DOHH2 (cell line): ENCODE measurements around the gene PKD2.

Experiments
- H3F3A ChIP-seq: fragments of 200-600 bp; sonication (generic), shearing (Covaris generic); 2 replicates; pipeline ENCODE4 v1.6.0; 2016; ENCODE audit warnings: antibody characterized with exemption, mild to moderate bottlenecking; ENCODE audit not compliant: control insufficient read depth, insufficient read depth
- H3K27ac ChIP-seq: fragments of 200-600 bp; sonication (generic); 2 replicates; pipeline ENCODE4 v1.5.1; 2014; ENCODE audit warnings: low read depth, mild to moderate bottlenecking, low read length, moderate library complexity
- H3K27me3 ChIP-seq: fragments of 200-600 bp; sonication (generic); 2 replicates; pipeline ENCODE4 v1.6.1; 2014; ENCODE audit warnings: mild to moderate bottlenecking, low read length, mixed read lengths; ENCODE audit not compliant: control insufficient read depth
- H3K36me3 ChIP-seq: fragments of 200-600 bp; sonication (generic); 2 replicates; pipeline ENCODE4 v1.6.1; 2014; ENCODE audit warnings: mild to moderate bottlenecking, low read length, moderate library complexity, mixed read lengths; ENCODE audit not compliant: control insufficient read depth
- H3K4me1 ChIP-seq: fragments of 200-600 bp; sonication (generic); 2 replicates; pipeline ENCODE4 v1.6.1; 2014; ENCODE audit warnings: mild to moderate bottlenecking, low read length, mixed read lengths; ENCODE audit not compliant: control insufficient read depth
- H3K4me2 ChIP-seq: fragments of 200-600 bp; sonication (generic); 2 replicates; pipeline ENCODE4 v1.6.0; 2014; ENCODE audit warnings: mild to moderate bottlenecking, low read length, moderate library complexity
- H3K4me3 ChIP-seq: fragments of 200-600 bp; sonication (generic); 2 replicates; pipeline ENCODE4 v1.5.1; 2014; ENCODE audit warnings: mild to moderate bottlenecking, low read length, mixed read lengths
- H3K79me2 ChIP-seq: fragments of 200-600 bp; sonication (generic); 2 replicates; pipeline ENCODE4 v1.6.1; 2014; ENCODE audit warnings: mild to moderate bottlenecking, low read length, mixed read lengths; ENCODE audit not compliant: control insufficient read depth
- H3K9me2 ChIP-seq: fragments of 200-600 bp; sonication (generic); replicated peaks from 2 replicates; pipeline ENCODE4 v1.6.1; 2014; ENCODE audit warnings: mild to moderate bottlenecking, low read length, mixed read lengths; ENCODE audit not compliant: control insufficient read depth
- H3K9me3 ChIP-seq: fragments of 200-600 bp; sonication (generic); 2 replicates; pipeline ENCODE4 v1.6.1; 2014; ENCODE audit warnings: antibody characterized with exemption, low read length, mixed read lengths; ENCODE audit not compliant: control insufficient read depth, insufficient read depth
- H4K20me1 ChIP-seq: fragments of 200-600 bp; sonication (generic); 2 replicates; pipeline ENCODE4 v1.6.0; 2014; ENCODE audit warnings: low read depth, mild to moderate bottlenecking, antibody characterized with exemption, low read length, moderate library complexity; ENCODE audit not compliant: control insufficient read depth, insufficient read depth
- CTCF ChIP-seq: fragments of 200-600 bp; sonication (generic); IDR thresholded peaks from one replicate; pipeline ENCODE4 v1.5.1; 2014; ENCODE audit warnings: antibody characterized with exemption, mild to moderate bottlenecking, low read depth, low read length; ENCODE audit not compliant: poor library complexity, severe bottlenecking
- EZH2phosphoT487 ChIP-seq: fragments of 200-600 bp; sonication (generic); IDR thresholded peaks from 2 replicates; pipeline ENCODE4 v1.6.1; 2017; ENCODE audit warnings: borderline replicate concordance, mild to moderate bottlenecking, antibody characterized with exemption, low read length, moderate library complexity, mixed read lengths

The PKD2 gene

GRCh38 chr4:88007304-88008121 lies at the start of gene PKD2:
Gene PKD2 (plus strand): TSS chr4:88007635. CDS start chr4:88007734, 99 bp downstream.
- H3K27me3 ChIP-seq = peaks cover 4% of the 10 kb centered on the region; the same call in 1 of the 2 replicates
- H4K20me1 ChIP-seq = peaks cover 5% of the 10 kb centered on the region; the same call in 1 of the 2 replicates
- H3K4me1 ChIP-seq = peaks cover 36% of the 10 kb centered on the region
- peaks cover 8% of the 10 kb centered on the region for H3K36me3 ChIP-seq
- peaks cover 48% of the 10 kb centered on the region for H3K79me2 ChIP-seq
- H3K27ac ChIP-seq = peak within 1 kb of the TSS; percentile 23
- peak within 1 kb of the TSS; percentile 82 for H3K4me3 ChIP-seq
- H3F3A ChIP-seq = peaks cover 7% of the 10 kb centered on the region; the same call in 1 of the 2 replicates
- H3K9me3 ChIP-seq = no peaks in the 10 kb centered on the region
- H3K4me2 ChIP-seq = peak within 1 kb of the TSS; percentile 93
- TF ChIP-seq EZH2phosphoT487 (no peak), CTCF (no peak)
- H3K9me2 ChIP-seq = no peaks in the 10 kb centered on the region

- Histone ChIP-seq H3K4me1 (no peaks in the 10 kb centered on the region), H3K4me2 (no peak overlapping the region)
These were observed 45.4 kb upstream of the PKD2 start for GRCh38 chr4:87961993-87962392.

GRCh38 chr4:87962398-87963146 lies 44.9 kb upstream of the PKD2 start:
- peaks cover 4% of the 10 kb centered on the region; the same call in 1 of the 2 replicates for H3K9me3 ChIP-seq
- H3K27me3 ChIP-seq = no peaks in the 10 kb centered on the region
- no peak overlapping the region for H3K4me3 ChIP-seq
- no peak overlapping the region for H3K27ac ChIP-seq
- no peak overlapping the region for H3K4me2 ChIP-seq
- no peaks in the 10 kb centered on the region for H3K79me2 ChIP-seq
- TF ChIP-seq EZH2phosphoT487 = no peak
- TF ChIP-seq CTCF = no peak
- no peaks in the 10 kb centered on the region for H3K36me3 ChIP-seq
- no peaks in the 10 kb centered on the region for H3K9me2 ChIP-seq
- H3K4me1 ChIP-seq = no peaks in the 10 kb centered on the region
- no peaks in the 10 kb centered on the region for H3F3A ChIP-seq
- H4K20me1 ChIP-seq = no peaks in the 10 kb centered on the region

More at GRCh38 chr4:87961993-87962392, 45.4 kb upstream of the PKD2 start:
- Histone ChIP-seq H3K9me3 (peaks cover 4% of the 10 kb centered on the region; the same call in 1 of the 2 replicates), H4K20me1 (no peaks in the 10 kb centered on the region), H3K79me2 (no peaks in the 10 kb centered on the region), H3F3A (no peaks in the 10 kb centered on the region), H3K9me2 (no peaks in the 10 kb centered on the region), H3K36me3 (no peaks in the 10 kb centered on the region), H3K27ac (no peak overlapping the region), H3K4me3 (no peak overlapping the region), H3K27me3 (no peaks in the 10 kb centered on the region)
- TF ChIP-seq CTCF (no peak), EZH2phosphoT487 (no peak)
